Body of pancreas (tissue), 4 donors: ENCODE data around the gene EPYC. TPM values are rescaled to one million over a fixed set of nuclear protein-coding genes. Genes with fewer than 3 reads are reported as not detected.

Experiments
- ATAC-seq: fragments of 150-250 bp; one replicate; pipeline ENCODE4 v1.9.1; 2016
- DNase-seq, 4 donors: peaks; one replicate each; pipeline ENCODE4 v3.0.0-alpha.2; 2019
- H3K27ac ChIP-seq, 4 donors: fragments of 200-600 bp; sonication (generic); 1 replicate in 3 of 4; 2 replicates in 1 of 4; pipeline versions ENCODE4 v1.5.1 to v1.6.1; 2016 to 2019; ENCODE audit warnings: mild to moderate bottlenecking in 1 of 4, mixed read lengths in 1 of 4, moderate library complexity in 1 of 4
- H3K27me3 ChIP-seq, 2 donors: fragments of 200-600 bp; sonication (generic); one replicate each; pipeline ENCODE4 v1.6.0; 2016; ENCODE audit warnings: mild to moderate bottlenecking in 1 of 2
- H3K36me3 ChIP-seq, 2 donors: fragments of 200-600 bp; sonication (generic); replicated peaks in 1 of 2; 2 replicates each; pipeline ENCODE4 v1.5.1; 2016; ENCODE audit warnings: low read depth in 2 of 2; ENCODE audit not compliant: insufficient read depth in 1 of 2
- H3K4me1 ChIP-seq: fragments of 200-600 bp; sonication (generic); one replicate; pipeline ENCODE4 v1.6.0; 2016
- H3K4me3 ChIP-seq, 2 donors: fragments of 200-600 bp; sonication (generic); 1 replicate in 1 of 2; 2 replicates in 1 of 2; pipeline ENCODE4 v1.5.1; 2016 to 2019
- H3K9me3 ChIP-seq, 3 donors: fragments of 200-600 bp; sonication (generic); 1 replicate in 2 of 3; 2 replicates in 1 of 3; pipeline ENCODE4 v1.5.1; 2016
- CTCF ChIP-seq, 7 experiments: fragments of 450-650 bp in 4 of 7; fragments of 200-600 bp in 3 of 7; sonication (generic) in 3 of 7; IDR thresholded peaks; one replicate each; pipeline ENCODE4 v1.5.1; 2016 to 2019; ENCODE audit warnings: antibody characterized with exemption in 7 of 7
- POLR2A ChIP-seq, 3 donors: fragments of 450-650 bp; IDR thresholded peaks; one replicate each; pipeline ENCODE4 v1.6.1; 2016; ENCODE audit warnings: antibody characterized with exemption in 3 of 3, mild to moderate bottlenecking in 2 of 3
- WGBS, 2 donors: methylation state at CpG; one replicate each; pipeline ENCODE4 v1.1.5; 2017; 5-methylcytosine and 5-hydroxymethylcytosine counted together
- intact Hi-C: fragments of 100-400 bp; cut with DNase I; formaldehyde crosslinking; loops from one replicate; pipeline ENCODE4 v1.15.1; 2023
- total RNA-seq, 2 donors: library from RNA; depleted of rRNA; stranded (reverse); fragments of >200 nt; gene quantifications; one replicate each; pipeline ENCODE4 v1.1.0, GENCODE V29; 2016

Gene EPYC
- total RNA-seq, 2 donors from 2014 or later = not detected

GRCh38 chr12:90999527-90999926 is 5.2 kb downstream of the EPYC start:
- Histone ChIP-seq H3K4me3 (no peak overlapping the region), H3K27ac (no peak overlapping the region), H3K4me1 (peaks cover 5% of the 10 kb centered on the region), H3K27me3 (no peaks in the 10 kb centered on the region), H3K9me3 (no peaks in the 10 kb centered on the region), H3K36me3 (no peaks in the 10 kb centered on the region)
- DNase-seq (no peak), ATAC-seq (no peak)
- no peak for TF ChIP-seq CTCF (IDR thresholded peaks at IDR 0.05)
- TF ChIP-seq POLR2A (IDR thresholded peaks at IDR 0.05) = no peak
- 77 to 80% methylated on average over 2 of the region's 2 CpGs for WGBS, 2 donors
- intact Hi-C loops = no loop called here

- WGBS, 2 donors = 15 to 22% methylated on average over 2 of the region's 2 CpGs
- Histone ChIP-seq H3K4me1 (peaks cover 5% of the 10 kb centered on the region), H3K27me3 (no peaks in the 10 kb centered on the region), H3K4me3 (no peak overlapping the region), H3K27ac (no peak overlapping the region), H3K36me3 (no peaks in the 10 kb centered on the region), H3K9me3 (no peaks in the 10 kb centered on the region)
- intact Hi-C loops = no loop called here
- TF ChIP-seq CTCF (IDR thresholded peaks at IDR 0.05) = no peak
- no peak for TF ChIP-seq POLR2A (IDR thresholded peaks at IDR 0.05)
- ATAC-seq (no peak), DNase-seq (no peak)
These were observed 9.8 kb downstream of the EPYC start for GRCh38 chr12:90995010-90995409.

GRCh38 chr12:90991952-90992465 is 12.8 kb downstream of the EPYC start:
- 71 to 73% methylated on average over 3 of the region's 3 CpGs for WGBS, 2 donors
- Histone ChIP-seq H3K4me1 (peaks cover 5% of the 10 kb centered on the region), H3K4me3 (no peak overlapping the region), H3K27ac (no peak overlapping the region), H3K36me3 (no peaks in the 10 kb centered on the region), H3K27me3 (no peaks in the 10 kb centered on the region), H3K9me3 (no peaks in the 10 kb centered on the region)
- no peak for TF ChIP-seq CTCF (IDR thresholded peaks at IDR 0.05)
- no peak for TF ChIP-seq POLR2A (IDR thresholded peaks at IDR 0.05)
- intact Hi-C loops = no loop called here
- ATAC-seq (no peak), DNase-seq (no peak)

- TF ChIP-seq CTCF (IDR thresholded peaks at IDR 0.05) = no peak
- TF ChIP-seq POLR2A (IDR thresholded peaks at IDR 0.05) = no peak
- Histone ChIP-seq H3K9me3 (no peaks in the 10 kb centered on the region), H3K4me3 (no peak overlapping the region), H3K27ac (no peak overlapping the region), H3K36me3 (no peaks in the 10 kb centered on the region), H3K4me1 (peaks cover 5% of the 10 kb centered on the region), H3K27me3 (no peaks in the 10 kb centered on the region)
- ATAC-seq (no peak), DNase-seq (no peak)
- WGBS, 2 donors = 39 to 44% methylated on average over 3 of the region's 3 CpGs
- intact Hi-C loops = no loop called here
These were observed 14.2 kb downstream of the EPYC start for GRCh38 chr12:90990611-90991010.

- WGBS, 2 donors = 86 to 93% methylated on average over 1 of the region's 1 CpG
- H3K27me3 ChIP-seq = no peaks in the 10 kb centered on the region
- H3K4me1 ChIP-seq = no peaks in the 10 kb centered on the region
- ATAC-seq (no peak), DNase-seq (no peak)
- H3K4me3 ChIP-seq = no peak overlapping the region
- no peak overlapping the region for H3K27ac ChIP-seq
- intact Hi-C loops = no loop called here
- H3K36me3 ChIP-seq = no peaks in the 10 kb centered on the region
- TF ChIP-seq POLR2A (IDR thresholded peaks at IDR 0.05) = no peak
- no peak for TF ChIP-seq CTCF (IDR thresholded peaks at IDR 0.05)
- H3K9me3 ChIP-seq = no peaks in the 10 kb centered on the region
These were observed 15.1 kb downstream of the EPYC start for GRCh38 chr12:90989686-90990111.
